Adrenal gland (tissue), 12 donors: ENCODE measurements around the gene PTCD1. TPM values are rescaled to one million over a fixed set of nuclear protein-coding genes. Genes with fewer than 3 reads are reported as not detected.

Source experiments
- DNase-seq, 7 donors: peaks; one replicate each; pipeline ENCODE4 v3.0.0-alpha.2; 2019 to 2020
- H3K27ac ChIP-seq, 5 donors: fragments of 200-600 bp; sonication (generic) in 4 of 5; 1 replicate in 3 of 5; 2 replicates in 2 of 5; pipeline versions ENCODE4 v1.5.1 to v1.8.0; 2016 to 2020; ENCODE audit warnings: mild to moderate bottlenecking in 1 of 5
- H3K27me3 ChIP-seq: fragments of 200-600 bp; 2 replicates; pipeline ENCODE4 v1.8.0; 2021
- H3K36me3 ChIP-seq, 2 donors: fragments of 200-600 bp; replicated peaks in 1 of 2; 1 replicate in 1 of 2; 2 replicates in 1 of 2; pipeline versions ENCODE4 v1.5.1 to v1.8.0; 2018 to 2022
- H3K4me1 ChIP-seq, 2 donors: fragments of 200-600 bp; replicated peaks in 1 of 2; 1 replicate in 1 of 2; 2 replicates in 1 of 2; pipeline versions ENCODE4 v1.5.1 to v1.8.0; 2018 to 2021
- H3K4me3 ChIP-seq, 4 donors: fragments of 200-600 bp; sonication (generic) in 3 of 4; one replicate each; pipeline ENCODE4 v1.5.1; 2016 to 2018
- H3K9me3 ChIP-seq, 3 donors: fragments of 200-600 bp; sonication (generic) in 1 of 3; replicated peaks in 1 of 3; 1 replicate in 2 of 3; 2 replicates in 1 of 3; pipeline versions ENCODE4 v1.5.1 to v1.8.0; 2016 to 2021
- POLR2A ChIP-seq, 2 donors: fragments of 450-650 bp; IDR thresholded peaks; one replicate each; pipeline ENCODE4 v1.6.1; 2017; ENCODE audit warnings: antibody characterized with exemption in 2 of 2, mild to moderate bottlenecking in 2 of 2, moderate library complexity in 1 of 2
- WGBS, 4 donors: extraction: QIAGEN DNeasy Blood & Tissue Kit in 2 of 4; methylation state at CpG; one replicate each; pipeline versions ENCODE4 v1.1.5 to v1.1.7; 2013 to 2017; 5-methylcytosine and 5-hydroxymethylcytosine counted together
- intact Hi-C, 2 donors: fragments of 100-400 bp; cut with DNase I; formaldehyde crosslinking; loops; one replicate each; pipeline versions ENCODE4 v1.14.1 to v1.15.0; 2022 to 2023
- polyA plus RNA-seq, 3 donors: library from polyadenylated mRNA; stranded (reverse); fragments of 200-250 nt in 2 of 3; fragments of 350-450 nt in 1 of 3; fragmentation: Illumina TruSeq in 1 of 3; extraction: RNeasy Lipid Tissue Mini Kit (QIAGEN cat#74804) in 1 of 3; gene quantifications; one replicate each; pipeline ENCODE4 v1.2.3, GENCODE V29; 2013 to 2014
- total RNA-seq, 9 donors: library from RNA; depleted of rRNA in 4 of 9; stranded (reverse); fragments of >200 nt in 4 of 9; fragments of 120-200 nt in 1 of 9; fragmentation: NEBNext Ultra II Directional in 1 of 9; extraction: Animal tissue kit (Norgen Biotek cat#: 25700) in 1 of 9; gene quantifications; one replicate each; pipeline versions ENCODE4 v1.1.0 to v1.2.4, GENCODE V29; 2013 to 2023
- TF ChIP-seq, protein P1 (sequence below), 6 experiments: fragments of 450-650 bp in 4 of 6; fragments of 200-600 bp in 2 of 6; sonication (generic) in 1 of 6; IDR thresholded peaks; 1 replicate in 5 of 6; 2 replicates in 1 of 6; pipeline versions ENCODE4 v1.5.1 to v1.8.0; 2016 to 2021; ENCODE audit warnings: antibody characterized with exemption in 6 of 6, mild to moderate bottlenecking in 2 of 6, moderate library complexity in 1 of 6
- donor health status: healthy with polysubstance abuse.
- donor health status: Bipolar disorder and iron deficiency.
- donor health status: DM: yes; HTN: yes; CAD: no.
- donor health status: DM: no; HTN: no; CAD: no.
- donor health status: DM: no; HTN: no; CAD: no.
- donor health status: DM: yes; HTN: yes; CAD: no.

PTCD1 gene
- total and polyA plus RNA-seq, 12 donors, result 2.5 to 9.2 (median 6.0) TPM

- H3K27me3 ChIP-seq, result no peaks in the 10 kb centered on the region
- no peaks in the 10 kb centered on the region for H3K9me3 ChIP-seq
- TF ChIP-seq, protein P1, sequence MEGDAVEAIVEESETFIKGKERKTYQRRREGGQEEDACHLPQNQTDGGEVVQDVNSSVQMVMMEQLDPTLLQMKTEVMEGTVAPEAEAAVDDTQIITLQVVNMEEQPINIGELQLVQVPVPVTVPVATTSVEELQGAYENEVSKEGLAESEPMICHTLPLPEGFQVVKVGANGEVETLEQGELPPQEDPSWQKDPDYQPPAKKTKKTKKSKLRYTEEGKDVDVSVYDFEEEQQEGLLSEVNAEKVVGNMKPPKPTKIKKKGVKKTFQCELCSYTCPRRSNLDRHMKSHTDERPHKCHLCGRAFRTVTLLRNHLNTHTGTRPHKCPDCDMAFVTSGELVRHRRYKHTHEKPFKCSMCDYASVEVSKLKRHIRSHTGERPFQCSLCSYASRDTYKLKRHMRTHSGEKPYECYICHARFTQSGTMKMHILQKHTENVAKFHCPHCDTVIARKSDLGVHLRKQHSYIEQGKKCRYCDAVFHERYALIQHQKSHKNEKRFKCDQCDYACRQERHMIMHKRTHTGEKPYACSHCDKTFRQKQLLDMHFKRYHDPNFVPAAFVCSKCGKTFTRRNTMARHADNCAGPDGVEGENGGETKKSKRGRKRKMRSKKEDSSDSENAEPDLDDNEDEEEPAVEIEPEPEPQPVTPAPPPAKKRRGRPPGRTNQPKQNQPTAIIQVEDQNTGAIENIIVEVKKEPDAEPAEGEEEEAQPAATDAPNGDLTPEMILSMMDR (IDR thresholded peaks at IDR 0.05), result no peak
- no peak for TF ChIP-seq POLR2A (IDR thresholded peaks at IDR 0.05)
- no peak overlapping the region for H3K4me3 ChIP-seq
- peaks cover 11 to 18% of the 10 kb centered on the region in 2 donors for H3K4me1 ChIP-seq
- intact Hi-C loops, result no loop called here
- peaks cover 0 to 82% of the 10 kb centered on the region in 2 donors for H3K36me3 ChIP-seq
- 74 to 82% (median 78%) methylated on average over 10 to 13 of the region's 13 CpGs for WGBS, 4 donors
- no peak overlapping the region for H3K27ac ChIP-seq
- DNase-seq, result no peak
These were observed 17.7 kb upstream of the PTCD1 start for GRCh38 chr7:99456288-99456687.

GRCh38 chr7:99455874-99456273 lies 17.3 kb upstream of the PTCD1 start:
- TF ChIP-seq, protein P1 (IDR thresholded peaks at IDR 0.05), result no peak
- no peak for TF ChIP-seq POLR2A (IDR thresholded peaks at IDR 0.05)
- H3K9me3 ChIP-seq, result no peaks in the 10 kb centered on the region
- H3K4me3 ChIP-seq, result no peak overlapping the region
- DNase-seq, result no peak
- intact Hi-C loops, result no loop called here
- peaks cover 0 to 86% of the 10 kb centered on the region in 2 donors for H3K36me3 ChIP-seq
- WGBS, 4 donors, result 74 to 83% (median 80%) methylated on average over 5 to 9 of the region's 9 CpGs
- no peak overlapping the region for H3K27ac ChIP-seq
- H3K27me3 ChIP-seq, result no peaks in the 10 kb centered on the region
- peaks cover 11 to 16% of the 10 kb centered on the region in 2 donors for H3K4me1 ChIP-seq

- Histone ChIP-seq H3K4me1 (no peaks in the 10 kb centered on the region), H3K9me3 (no peaks in the 10 kb centered on the region), H3K27me3 (no peaks in the 10 kb centered on the region), H3K36me3 (peaks cover 0 to 88% of the 10 kb centered on the region in 2 donors), H3K4me3 (no peak overlapping the region), H3K27ac (no peak overlapping the region)
- TF ChIP-seq POLR2A (IDR thresholded peaks at IDR 0.05), result no peak
- TF ChIP-seq, protein P1 (IDR thresholded peaks at IDR 0.05), result no peak
- intact Hi-C loops, result no loop called here
- DNase-seq, result no peak
- WGBS, 4 donors, result 80 to 95% (median 86%) methylated on average over 2 to 11 of the region's 11 CpGs
These were observed 14.5 kb upstream of the PTCD1 start for GRCh38 chr7:99453105-99453504.

- Histone ChIP-seq H3K9me3 (no peaks in the 10 kb centered on the region), H3K36me3 (peaks cover 0 to 88% of the 10 kb centered on the region in 2 donors), H3K4me3 (no peak overlapping the region), H3K4me1 (no peaks in the 10 kb centered on the region), H3K27me3 (no peaks in the 10 kb centered on the region), H3K27ac (no peak overlapping the region)
- intact Hi-C loops, result no loop called here
- no peak for DNase-seq
- TF ChIP-seq POLR2A (IDR thresholded peaks at IDR 0.05), result no peak
- TF ChIP-seq, protein P1 (IDR thresholded peaks at IDR 0.05), result no peak
- 84 to 93% (median 88%) methylated on average over 3 to 13 of the region's 13 CpGs for WGBS, 4 donors
These were observed 13.9 kb upstream of the PTCD1 start for GRCh38 chr7:99452541-99452940.
